HFFc6 (cell line): Measurements from ENCODE around the gene REXO1. TPM values are rescaled to one million over a fixed set of nuclear protein-coding genes. Genes with fewer than 3 reads are reported as not detected.

ENCODE experiments used
- DNase-seq: peaks from one replicate; pipeline ENCODE4 v3.0.0-alpha.2; 2018
- H3K27ac Mint-ChIP-seq: 2 replicates; pipeline ENCODE4 v1.8.0; 2020; ENCODE audit warnings: mild to moderate bottlenecking, mixed read lengths
- H3K27me3 Mint-ChIP-seq: 2 replicates; pipeline ENCODE4 v1.8.0; 2021; ENCODE audit warnings: mild to moderate bottlenecking, moderate library complexity, mixed read lengths; ENCODE audit not compliant: insufficient read depth
- H3K36me3 Mint-ChIP-seq: 2 replicates; pipeline ENCODE4 v1.8.0; 2021; ENCODE audit warnings: low read depth, mixed read lengths
- H3K4me1 Mint-ChIP-seq: 2 replicates; pipeline ENCODE4 v1.8.0; 2020; ENCODE audit warnings: low read depth, mixed read lengths
- H3K4me3 Mint-ChIP-seq: 2 replicates; pipeline ENCODE4 v1.8.0; 2020; ENCODE audit warnings: mild to moderate bottlenecking, moderate library complexity, mixed read lengths
- H3K9me3 Mint-ChIP-seq: 2 replicates; pipeline ENCODE4 v1.8.0; 2020; ENCODE audit warnings: mild to moderate bottlenecking, mixed read lengths
- total RNA-seq, 6 experiments: library from RNA; stranded (reverse); fragmentation: NEBNext Ultra II Directional; extraction: Animal tissue kit (Norgen Biotek cat#: 25700); gene quantifications; 2 replicates in 1 of 6; 3 replicates in 5 of 6; pipeline ENCODE4 v1.2.3, GENCODE V29; 2021
- TF ChIP-seq, protein P1 (sequence below): fragments of 200-600 bp; sonication (generic); IDR thresholded peaks from 2 replicates; pipeline ENCODE4 v1.5.0; 2021; ENCODE audit warnings: antibody characterized with exemption, mild to moderate bottlenecking

Gene REXO1
- total RNA-seq, 6 experiments from 2014 or later, result 32.9 to 38.2 (median 34.6) TPM

- TF ChIP-seq, protein P1, sequence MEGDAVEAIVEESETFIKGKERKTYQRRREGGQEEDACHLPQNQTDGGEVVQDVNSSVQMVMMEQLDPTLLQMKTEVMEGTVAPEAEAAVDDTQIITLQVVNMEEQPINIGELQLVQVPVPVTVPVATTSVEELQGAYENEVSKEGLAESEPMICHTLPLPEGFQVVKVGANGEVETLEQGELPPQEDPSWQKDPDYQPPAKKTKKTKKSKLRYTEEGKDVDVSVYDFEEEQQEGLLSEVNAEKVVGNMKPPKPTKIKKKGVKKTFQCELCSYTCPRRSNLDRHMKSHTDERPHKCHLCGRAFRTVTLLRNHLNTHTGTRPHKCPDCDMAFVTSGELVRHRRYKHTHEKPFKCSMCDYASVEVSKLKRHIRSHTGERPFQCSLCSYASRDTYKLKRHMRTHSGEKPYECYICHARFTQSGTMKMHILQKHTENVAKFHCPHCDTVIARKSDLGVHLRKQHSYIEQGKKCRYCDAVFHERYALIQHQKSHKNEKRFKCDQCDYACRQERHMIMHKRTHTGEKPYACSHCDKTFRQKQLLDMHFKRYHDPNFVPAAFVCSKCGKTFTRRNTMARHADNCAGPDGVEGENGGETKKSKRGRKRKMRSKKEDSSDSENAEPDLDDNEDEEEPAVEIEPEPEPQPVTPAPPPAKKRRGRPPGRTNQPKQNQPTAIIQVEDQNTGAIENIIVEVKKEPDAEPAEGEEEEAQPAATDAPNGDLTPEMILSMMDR, result peak; percentile 94
- Mint-ChIP-seq H3K27ac (peak overlapping the region; percentile 92), H3K36me3 (peaks cover 4% of the 10 kb centered on the region; the same call in 1 of the 2 replicates), H3K9me3 (no peaks in the 10 kb centered on the region), H3K4me3 (peak overlapping the region; percentile 65), H3K4me1 (peaks cover 30% of the 10 kb centered on the region), H3K27me3 (no peaks in the 10 kb centered on the region; the same call in 1 of the 2 replicates)
- peak; percentile 71 for DNase-seq
Measured at GRCh38 chr19:1853295-1854038, 5.2 kb upstream of the REXO1 start.

DNA sequence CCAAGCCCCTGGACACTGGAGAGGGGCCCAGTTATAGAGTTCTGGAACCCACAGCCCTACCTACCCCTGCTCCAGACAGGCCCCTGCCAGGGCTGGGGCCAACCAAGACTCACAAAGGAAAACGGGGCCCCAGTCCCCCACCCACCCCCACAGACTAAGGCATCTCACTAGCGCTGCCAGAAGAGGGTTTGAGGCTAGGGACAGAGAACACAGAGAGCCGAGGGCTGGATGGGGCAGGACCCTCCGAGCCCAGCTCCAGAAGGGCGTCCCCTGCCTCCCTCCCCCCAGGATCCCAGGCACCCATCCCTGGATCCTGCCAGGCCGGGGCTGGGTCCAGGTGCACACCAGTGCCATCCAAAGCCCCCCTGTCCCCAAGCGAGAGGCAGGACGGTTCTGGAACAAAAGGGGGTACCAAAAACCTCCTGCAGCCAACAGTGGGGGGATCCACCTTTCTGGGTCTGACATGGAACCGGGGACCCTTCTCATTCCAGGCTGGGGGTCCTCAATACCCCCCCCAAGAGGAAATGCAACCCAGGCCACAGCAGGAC lies 4.4 kb upstream of the REXO1 start:
- TF ChIP-seq, protein P1, result no peak
- no peak overlapping the region; the same call in 1 of the 2 replicates for H3K27ac Mint-ChIP-seq
- H3K9me3 Mint-ChIP-seq, result no peaks in the 10 kb centered on the region
- H3K4me1 Mint-ChIP-seq, result peaks cover 31% of the 10 kb centered on the region
- no peaks in the 10 kb centered on the region for H3K27me3 Mint-ChIP-seq
- peaks cover 4% of the 10 kb centered on the region; the same call in 1 of the 2 replicates for H3K36me3 Mint-ChIP-seq
- no peak for DNase-seq
- H3K4me3 Mint-ChIP-seq, result no peak overlapping the region

DNA sequence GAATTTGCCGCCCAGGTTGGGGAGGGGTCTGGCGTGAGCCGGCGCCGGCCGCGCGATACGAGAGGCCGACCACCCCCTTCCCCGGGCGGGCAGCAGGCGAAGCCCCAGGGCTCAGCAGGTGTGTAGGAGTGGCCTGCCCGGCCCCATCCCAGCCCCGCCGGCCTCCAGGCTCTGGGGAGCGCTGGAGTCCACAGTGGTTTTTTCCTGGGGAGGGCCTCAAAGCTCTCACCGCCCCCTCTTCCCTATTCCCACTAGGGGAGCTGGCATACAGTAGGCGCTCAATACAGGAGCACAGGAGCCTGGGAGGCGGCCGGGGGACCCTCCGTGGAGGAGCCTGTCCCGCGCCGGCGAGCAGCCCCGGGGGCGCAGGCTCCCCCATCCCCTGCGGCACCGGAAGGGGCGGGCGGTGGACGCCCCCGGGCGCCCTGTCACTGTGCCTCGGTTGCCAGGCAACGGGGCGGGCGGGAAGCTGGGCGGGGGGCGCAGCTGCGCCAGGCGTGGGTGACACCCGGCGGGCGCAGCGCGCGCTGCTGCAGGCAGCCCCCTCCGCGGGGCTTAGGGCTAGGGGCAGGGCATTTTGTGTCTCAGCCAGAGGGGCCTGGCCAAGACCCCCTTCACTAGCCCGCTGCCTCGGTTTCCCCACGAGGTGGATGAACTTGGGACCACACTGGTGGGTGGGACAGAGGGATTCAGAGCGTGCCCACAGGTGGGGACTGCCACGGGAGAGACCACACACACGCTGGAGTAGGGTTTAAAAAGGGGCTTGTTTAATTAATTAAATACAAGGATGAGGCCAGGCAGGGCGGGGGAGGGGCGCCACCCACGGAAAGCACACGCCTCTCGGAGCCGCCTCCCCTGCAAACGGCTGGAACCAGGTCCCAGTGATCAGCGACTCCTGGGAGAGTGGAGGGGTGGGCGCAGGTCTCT lies 3.6 kb upstream of the REXO1 start:
- DNase-seq, result no peak
- TF ChIP-seq, protein P1, result no peak
- no peak overlapping the region for H3K27ac Mint-ChIP-seq
- no peak overlapping the region for H3K4me3 Mint-ChIP-seq
- peaks cover 3% of the 10 kb centered on the region for H3K27me3 Mint-ChIP-seq
- peaks cover 38% of the 10 kb centered on the region for H3K4me1 Mint-ChIP-seq
- H3K9me3 Mint-ChIP-seq, result no peaks in the 10 kb centered on the region
- H3K36me3 Mint-ChIP-seq, result peaks cover 4% of the 10 kb centered on the region; the same call in 1 of the 2 replicates

DNA sequence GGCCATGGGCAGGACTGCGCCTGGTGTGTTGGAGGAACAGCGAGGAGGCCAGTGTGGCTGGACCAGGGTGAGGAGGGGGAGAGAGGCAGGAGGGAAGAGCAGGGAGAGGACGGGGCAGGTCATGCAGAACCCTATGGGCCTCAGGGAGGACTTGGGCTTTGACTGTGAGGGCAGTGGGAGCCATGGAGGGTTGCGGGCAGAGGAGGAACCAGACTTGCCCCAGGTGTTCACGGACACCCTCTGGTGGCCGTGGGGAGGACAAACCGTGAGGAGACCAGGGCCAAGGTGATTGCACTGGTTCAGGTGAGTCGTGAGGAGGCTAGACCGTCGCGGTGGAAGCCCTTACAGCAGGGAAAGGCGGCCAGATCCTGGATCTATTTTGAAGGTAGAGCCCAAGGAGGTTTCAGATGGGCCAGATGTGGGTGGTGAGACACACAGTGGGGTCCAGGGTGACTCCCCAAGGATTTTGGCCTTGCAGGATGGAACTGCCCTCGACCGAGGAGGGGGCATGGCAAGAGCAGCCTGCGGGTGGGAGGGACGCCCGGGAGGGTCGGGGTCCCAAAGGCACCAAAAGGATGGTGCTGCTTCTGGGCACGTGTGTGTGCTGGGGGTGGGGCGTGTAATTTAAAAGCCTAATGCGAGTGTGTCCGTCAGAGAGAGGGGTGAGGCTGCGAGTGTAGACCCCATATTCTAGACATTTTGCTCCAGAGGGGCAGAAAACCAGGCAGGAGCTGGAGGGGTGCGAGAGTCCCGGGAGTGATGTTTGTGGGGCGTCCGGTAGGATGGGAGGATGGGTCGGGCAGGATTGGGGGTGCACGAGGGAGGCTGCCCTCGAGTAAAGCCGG lies 2.7 kb upstream of the REXO1 start:
- DNase-seq, result no peak

More for the DNA sequence above, 2.7 kb upstream of the REXO1 start:
- H3K9me3 Mint-ChIP-seq, result no peaks in the 10 kb centered on the region
- H3K4me3 Mint-ChIP-seq, result no peak overlapping the region
- H3K36me3 Mint-ChIP-seq, result peaks cover 8% of the 10 kb centered on the region
- H3K4me1 Mint-ChIP-seq, result peaks cover 41% of the 10 kb centered on the region
- no peak overlapping the region for H3K27ac Mint-ChIP-seq
- TF ChIP-seq, protein P1, result peak; percentile 40
- H3K27me3 Mint-ChIP-seq, result peaks cover 3% of the 10 kb centered on the region
